ENCODE data around the gene SUB1.

GRCh38 chr5:32572778-32573480 is 12.4 kb upstream of the SUB1 start:
- no peak for TF ChIP-seq CTCF (IDR thresholded peaks at IDR 0.05)
- no peak for TF ChIP-seq POLR2A (IDR thresholded peaks at IDR 0.05)

Measured in prostate gland (tissue), 2 donors.